Measurements from ENCODE around the gene CTNND2. TPM values are rescaled to one million over a fixed set of nuclear protein-coding genes. Genes with fewer than 3 reads are reported as not detected.

CTNND2 gene
- total RNA-seq, 1 experiment from 2014 or later, result not detected

GRCh38 chr5:10941900-10942299, 962.3 kb downstream of the CTNND2 start:
- H3K27ac ChIP-seq, result no peak overlapping the region
- no peaks in the 10 kb centered on the region for H3K4me1 ChIP-seq
- H3K9me3 ChIP-seq (replicated peaks), result no peaks in the 10 kb centered on the region
- H3K27me3 ChIP-seq, result no peaks in the 10 kb centered on the region
- no peak for DNase-seq
- no peaks in the 10 kb centered on the region for H3K36me3 ChIP-seq
- H3K4me3 ChIP-seq, result no peak overlapping the region

GRCh38 chr5:10936081-10936855, 968.0 kb downstream of the CTNND2 start:
- H3K27me3 ChIP-seq, result no peaks in the 10 kb centered on the region
- no peaks in the 10 kb centered on the region for H3K4me1 ChIP-seq
- no peaks in the 10 kb centered on the region for H3K36me3 ChIP-seq
- no peaks in the 10 kb centered on the region for H3K9me3 ChIP-seq (replicated peaks)
- DNase-seq, result no peak
- no peak overlapping the region for H3K27ac ChIP-seq
- no peak overlapping the region for H3K4me3 ChIP-seq

- no peaks in the 10 kb centered on the region for H3K27me3 ChIP-seq
- H3K9me3 ChIP-seq (replicated peaks), result no peaks in the 10 kb centered on the region
- H3K27ac ChIP-seq, result no peak overlapping the region
- no peaks in the 10 kb centered on the region for H3K36me3 ChIP-seq
- no peaks in the 10 kb centered on the region for H3K4me1 ChIP-seq
- no peak for DNase-seq
- no peak overlapping the region for H3K4me3 ChIP-seq
Observed at GRCh38 chr5:10935536-10935935, 968.7 kb downstream of the CTNND2 start.

- Histone ChIP-seq H3K4me1 (no peaks in the 10 kb centered on the region), H3K27me3 (no peaks in the 10 kb centered on the region), H3K27ac (no peak overlapping the region), H3K9me3 (replicated peaks) (no peaks in the 10 kb centered on the region), H3K4me3 (no peak overlapping the region), H3K36me3 (no peaks in the 10 kb centered on the region)
- no peak for DNase-seq
Observed at GRCh38 chr5:10934783-10935355, 969.4 kb downstream of the CTNND2 start.

GRCh38 chr5:10933121-10933520, 971.1 kb downstream of the CTNND2 start:
- Histone ChIP-seq H3K27ac (no peak overlapping the region), H3K9me3 (replicated peaks) (no peaks in the 10 kb centered on the region), H3K36me3 (no peaks in the 10 kb centered on the region), H3K4me1 (no peaks in the 10 kb centered on the region), H3K27me3 (no peaks in the 10 kb centered on the region), H3K4me3 (no peak overlapping the region)
- DNase-seq, result no peak

GRCh38 chr5:10932426-10932825, 971.8 kb downstream of the CTNND2 start:
- H3K4me3 ChIP-seq, result no peak overlapping the region
- H3K9me3 ChIP-seq (replicated peaks), result no peaks in the 10 kb centered on the region
- H3K4me1 ChIP-seq, result no peaks in the 10 kb centered on the region
- H3K36me3 ChIP-seq, result no peaks in the 10 kb centered on the region
- no peak for DNase-seq
- H3K27ac ChIP-seq, result no peak overlapping the region
- no peaks in the 10 kb centered on the region for H3K27me3 ChIP-seq

GRCh38 chr5:10927608-10928007, 976.6 kb downstream of the CTNND2 start:
- no peaks in the 10 kb centered on the region for H3K36me3 ChIP-seq

GRCh38 chr5:10923310-10923709, 980.9 kb downstream of the CTNND2 start:
- no peaks in the 10 kb centered on the region for H3K9me3 ChIP-seq (replicated peaks)
- no peak overlapping the region for H3K4me3 ChIP-seq
- no peaks in the 10 kb centered on the region for H3K36me3 ChIP-seq
- no peak for DNase-seq
- no peaks in the 10 kb centered on the region for H3K27me3 ChIP-seq
- H3K4me1 ChIP-seq, result no peaks in the 10 kb centered on the region
- H3K27ac ChIP-seq, result no peak overlapping the region

More at GRCh38 chr5:10927608-10928007, 976.6 kb downstream of the CTNND2 start:
- H3K27ac ChIP-seq, result no peak overlapping the region
- H3K4me3 ChIP-seq, result no peak overlapping the region
- H3K9me3 ChIP-seq (replicated peaks), result no peaks in the 10 kb centered on the region
- H3K27me3 ChIP-seq, result no peaks in the 10 kb centered on the region
- H3K4me1 ChIP-seq, result no peaks in the 10 kb centered on the region
- DNase-seq, result no peak

Data from SJCRH30 (cell line).